HCT116 (cell line): ENCODE measurements around the gene YIPF1.

Experiments used
- CEBPB ChIP-seq: IDR thresholded peaks from 2 replicates; pipeline ENCODE4 v1.6.1; 2012; ENCODE audit warnings: low read depth
- EGR1 ChIP-seq: IDR thresholded peaks from 2 replicates; pipeline ENCODE4 v1.6.1; 2012; ENCODE audit warnings: low read depth
- EZH2 ChIP-seq: fragments of 200-600 bp; sonication (generic); IDR thresholded peaks from 2 replicates; pipeline ENCODE4 v1.6.1; 2017; ENCODE audit warnings: antibody characterized with exemption, mixed run types
- EZH2phosphoT487 ChIP-seq: fragments of 200-600 bp; IDR thresholded peaks from 2 replicates; pipeline ENCODE4 v1.6.1; 2018; ENCODE audit warnings: antibody characterized with exemption, borderline replicate concordance
- FOSL1 ChIP-seq: IDR thresholded peaks from 2 replicates; pipeline ENCODE4 v1.6.1; 2012; ENCODE audit warnings: low read depth
- JUND ChIP-seq: IDR thresholded peaks from 2 replicates; pipeline ENCODE4 v1.6.1; 2012
- POLR2A ChIP-seq: IDR thresholded peaks from 2 replicates; pipeline ENCODE4 v1.7.0; 2011; ENCODE audit warnings: borderline replicate concordance; ENCODE audit not compliant: insufficient read depth, insufficient read length; ENCODE audit errors: extremely low read depth
- SIN3A ChIP-seq: IDR thresholded peaks from 2 replicates; pipeline ENCODE4 v1.6.1; 2012; ENCODE audit warnings: low read depth
- TCF7L2 ChIP-seq: IDR thresholded peaks from 2 replicates; pipeline ENCODE4 v1.7.0; 2011; ENCODE audit warnings: borderline replicate concordance, inconsistent platforms; ENCODE audit not compliant: insufficient read depth, insufficient read length; ENCODE audit errors: extremely low read depth
- ZNF274 ChIP-seq: fragments of 200-500 bp; sonication (Bioruptor generic); IDR thresholded peaks from 2 replicates; pipeline ENCODE4 v1.6.1; 2014; ENCODE audit warnings: mild to moderate bottlenecking, low read depth, low read length, inconsistent platforms
- TF ChIP-seq, protein P1 (sequence below): IDR thresholded peaks from 2 replicates; pipeline ENCODE4 v1.6.1; 2012
- TF ChIP-seq, protein P2 (sequence below), 3 experiments: fragments of 200-600 bp in 1 of 3; sonication (generic) in 1 of 3; IDR thresholded peaks in 2 of 3; conservative IDR thresholded peaks in 1 of 3; 2 replicates each; pipeline ENCODE4 v1.5.1; 2012 to 2017; ENCODE audit warnings: low read depth in 2 of 3, low read length in 2 of 3, antibody characterized with exemption in 1 of 3, borderline replicate concordance in 1 of 3, control low read depth in 1 of 3, mild to moderate bottlenecking in 1 of 3, mixed read lengths in 1 of 3, mixed run types in 1 of 3, moderate library complexity in 1 of 3; ENCODE audit not compliant: insufficient read depth in 1 of 3

DNA sequence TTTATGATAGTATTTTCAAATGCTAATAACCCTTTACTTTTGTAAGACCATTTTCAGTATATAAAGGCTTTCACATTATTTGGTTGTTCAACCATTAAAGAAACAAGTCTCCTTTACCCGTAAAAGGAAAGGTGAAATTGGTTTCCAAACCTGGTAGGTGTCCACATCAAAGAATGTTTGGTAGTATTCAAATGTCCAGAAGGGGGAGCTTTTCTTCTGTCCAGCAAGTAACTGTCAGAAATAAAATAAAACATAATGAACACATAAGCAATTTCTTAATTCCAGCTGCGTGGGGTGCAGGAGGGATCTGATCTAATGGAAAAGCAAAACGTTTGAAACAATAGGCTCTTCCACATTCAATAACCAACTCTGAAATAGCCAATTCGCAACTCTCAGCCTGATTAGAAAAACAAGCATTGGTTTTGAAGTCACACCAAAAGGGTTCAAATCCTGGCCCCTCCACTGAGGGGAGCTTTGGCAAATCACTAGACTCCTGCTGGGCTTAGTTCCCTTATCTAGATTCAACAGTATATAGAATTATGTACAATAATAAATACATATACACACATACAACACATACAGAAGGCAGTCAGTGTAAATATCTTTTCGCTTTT, 11.0 kb downstream of the YIPF1 start:
- TF ChIP-seq, protein P1, sequence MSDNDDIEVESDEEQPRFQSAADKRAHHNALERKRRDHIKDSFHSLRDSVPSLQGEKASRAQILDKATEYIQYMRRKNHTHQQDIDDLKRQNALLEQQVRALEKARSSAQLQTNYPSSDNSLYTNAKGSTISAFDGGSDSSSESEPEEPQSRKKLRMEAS = no peak
- TF ChIP-seq JUND = no peak
- TF ChIP-seq POLR2A = no peak
- TF ChIP-seq, protein P2, sequence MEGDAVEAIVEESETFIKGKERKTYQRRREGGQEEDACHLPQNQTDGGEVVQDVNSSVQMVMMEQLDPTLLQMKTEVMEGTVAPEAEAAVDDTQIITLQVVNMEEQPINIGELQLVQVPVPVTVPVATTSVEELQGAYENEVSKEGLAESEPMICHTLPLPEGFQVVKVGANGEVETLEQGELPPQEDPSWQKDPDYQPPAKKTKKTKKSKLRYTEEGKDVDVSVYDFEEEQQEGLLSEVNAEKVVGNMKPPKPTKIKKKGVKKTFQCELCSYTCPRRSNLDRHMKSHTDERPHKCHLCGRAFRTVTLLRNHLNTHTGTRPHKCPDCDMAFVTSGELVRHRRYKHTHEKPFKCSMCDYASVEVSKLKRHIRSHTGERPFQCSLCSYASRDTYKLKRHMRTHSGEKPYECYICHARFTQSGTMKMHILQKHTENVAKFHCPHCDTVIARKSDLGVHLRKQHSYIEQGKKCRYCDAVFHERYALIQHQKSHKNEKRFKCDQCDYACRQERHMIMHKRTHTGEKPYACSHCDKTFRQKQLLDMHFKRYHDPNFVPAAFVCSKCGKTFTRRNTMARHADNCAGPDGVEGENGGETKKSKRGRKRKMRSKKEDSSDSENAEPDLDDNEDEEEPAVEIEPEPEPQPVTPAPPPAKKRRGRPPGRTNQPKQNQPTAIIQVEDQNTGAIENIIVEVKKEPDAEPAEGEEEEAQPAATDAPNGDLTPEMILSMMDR (IDR thresholded peaks at IDR 0.05 in 2 of 3, conservative IDR thresholded peaks at IDR 0.05 in 1 of 3; ENCODE audit: borderline replicate concordance in 1 of 3, insufficient read depth in 1 of 3, low read depth in 2 of 3, low read length in 2 of 3) = peak; percentile 61 to 75 (median 70); a peak in 5 of 6 replicates
- TF ChIP-seq EGR1 = no peak
- TF ChIP-seq EZH2phosphoT487 = no peak
- no peak for TF ChIP-seq SIN3A
- no peak for TF ChIP-seq EZH2
- TF ChIP-seq CEBPB = no peak
- TF ChIP-seq TCF7L2 = no peak
- TF ChIP-seq ZNF274 = no peak
- TF ChIP-seq FOSL1 = no peak
